IPS-18c (cell line): Measurements from ENCODE around the gene OPHN1.

Experiments
- H3K4me3 ChIP-seq: 2 replicates; pipeline ENCODE4 v1.7.0; 2013; ENCODE audit warnings: low read depth, mild to moderate bottlenecking, low read length, moderate library complexity; ENCODE audit not compliant: insufficient read depth
- H3K9me3 ChIP-seq: one replicate; pipeline ENCODE4 v1.6.1; 2013; ENCODE audit warnings: mild to moderate bottlenecking, low read length, moderate library complexity; ENCODE audit not compliant: control insufficient read depth, insufficient read depth

OPHN1 gene

GRCh38 chrX:68234171-68234910 lies 199.0 kb downstream of the OPHN1 start:
- no peaks in the 10 kb centered on the region for H3K9me3 ChIP-seq
- H3K4me3 ChIP-seq: no peak overlapping the region

DNA sequence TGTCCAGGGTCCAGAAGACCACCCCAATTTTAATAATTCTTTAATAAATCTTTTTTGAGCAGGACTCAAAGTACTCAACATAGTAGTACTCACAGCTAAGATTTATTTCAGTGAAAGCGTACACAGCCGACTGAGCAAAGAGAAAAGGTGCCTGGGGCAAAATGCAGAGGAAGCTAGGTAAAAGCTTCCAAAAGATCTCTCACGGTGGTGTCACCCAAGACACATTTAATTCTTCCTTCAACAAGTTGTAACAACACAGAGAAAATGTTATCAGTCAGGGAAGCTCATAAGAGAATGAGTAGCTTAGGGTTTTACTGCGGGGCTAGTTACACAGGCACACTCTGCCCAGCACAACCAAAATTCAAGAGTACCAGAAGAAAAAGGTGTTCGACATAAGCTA lies 201.1 kb downstream of the OPHN1 start:
- Histone ChIP-seq H3K4me3 (no peak overlapping the region), H3K9me3 (no peaks in the 10 kb centered on the region)

DNA sequence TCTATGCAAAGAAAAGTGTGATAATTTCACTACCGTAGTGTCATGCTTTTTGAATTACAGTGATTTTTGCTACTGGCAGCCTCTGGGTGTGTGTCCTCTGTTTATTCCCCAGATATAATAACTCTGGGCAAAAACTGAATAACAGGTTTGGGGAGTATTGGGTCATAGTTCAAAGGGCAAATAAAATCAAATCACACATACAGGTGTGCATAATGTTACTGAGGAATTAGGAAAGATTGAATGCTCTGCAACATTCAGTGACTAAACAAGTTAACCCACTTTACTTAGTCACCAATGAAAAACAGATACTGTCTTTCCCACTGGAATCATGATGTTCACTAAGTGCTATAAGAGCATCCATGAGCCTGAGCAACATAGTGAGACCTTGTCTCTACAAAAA lies 224.3 kb downstream of the OPHN1 start:
- H3K9me3 ChIP-seq: peaks cover 3% of the 10 kb centered on the region
- H3K4me3 ChIP-seq: no peak overlapping the region

DNA sequence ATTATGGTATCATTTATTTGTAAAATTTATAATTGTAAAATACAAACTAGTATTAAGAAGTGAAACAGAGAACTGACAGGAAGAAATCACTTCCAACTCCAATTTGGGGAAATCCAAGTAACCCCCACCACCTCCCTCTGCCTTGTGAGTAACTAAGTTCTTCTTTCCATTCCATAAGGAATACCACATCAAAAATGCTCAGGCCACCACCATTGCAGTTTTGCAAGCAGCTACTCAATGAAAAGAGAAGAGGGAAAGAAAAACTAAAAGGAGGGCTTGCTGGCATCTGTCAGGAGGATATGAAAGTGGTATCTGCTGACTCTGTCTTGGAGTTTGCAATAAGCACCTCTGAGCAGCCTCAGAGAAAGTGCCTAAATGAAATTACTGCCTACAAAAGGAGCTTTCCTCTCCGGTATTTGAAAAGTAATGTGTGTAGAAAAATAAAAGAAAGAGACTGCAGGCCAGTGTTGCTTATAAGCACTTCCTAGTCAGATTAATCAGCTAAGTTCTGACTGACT lies 228.7 kb downstream of the OPHN1 start:
- H3K4me3 ChIP-seq: no peak overlapping the region
- H3K9me3 ChIP-seq: peaks cover 3% of the 10 kb centered on the region

DNA sequence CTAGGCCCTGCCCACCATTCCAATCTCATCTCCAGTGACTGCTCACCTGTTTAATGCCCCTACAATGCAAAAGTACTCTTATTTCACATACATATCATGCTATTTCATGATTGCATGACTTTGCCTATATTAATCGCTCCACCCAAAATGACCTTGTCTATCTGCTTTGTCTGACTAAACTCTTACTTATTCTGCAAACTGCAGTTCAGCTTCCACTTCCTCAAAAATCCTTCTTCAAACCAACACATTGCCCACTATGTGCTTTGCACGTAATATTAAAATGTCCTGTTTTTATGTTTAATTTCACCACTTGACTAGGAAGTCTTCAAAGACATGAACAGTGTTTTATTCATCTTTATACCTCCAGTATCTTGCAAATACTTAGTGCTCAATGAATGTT lies 229.6 kb downstream of the OPHN1 start:
- Histone ChIP-seq H3K9me3 (peaks cover 3% of the 10 kb centered on the region), H3K4me3 (no peak overlapping the region)

- Histone ChIP-seq H3K9me3 (peaks cover 3% of the 10 kb centered on the region), H3K4me3 (no peak overlapping the region)
These were observed 230.1 kb downstream of the OPHN1 start for GRCh38 chrX:68203211-68203610.

DNA sequence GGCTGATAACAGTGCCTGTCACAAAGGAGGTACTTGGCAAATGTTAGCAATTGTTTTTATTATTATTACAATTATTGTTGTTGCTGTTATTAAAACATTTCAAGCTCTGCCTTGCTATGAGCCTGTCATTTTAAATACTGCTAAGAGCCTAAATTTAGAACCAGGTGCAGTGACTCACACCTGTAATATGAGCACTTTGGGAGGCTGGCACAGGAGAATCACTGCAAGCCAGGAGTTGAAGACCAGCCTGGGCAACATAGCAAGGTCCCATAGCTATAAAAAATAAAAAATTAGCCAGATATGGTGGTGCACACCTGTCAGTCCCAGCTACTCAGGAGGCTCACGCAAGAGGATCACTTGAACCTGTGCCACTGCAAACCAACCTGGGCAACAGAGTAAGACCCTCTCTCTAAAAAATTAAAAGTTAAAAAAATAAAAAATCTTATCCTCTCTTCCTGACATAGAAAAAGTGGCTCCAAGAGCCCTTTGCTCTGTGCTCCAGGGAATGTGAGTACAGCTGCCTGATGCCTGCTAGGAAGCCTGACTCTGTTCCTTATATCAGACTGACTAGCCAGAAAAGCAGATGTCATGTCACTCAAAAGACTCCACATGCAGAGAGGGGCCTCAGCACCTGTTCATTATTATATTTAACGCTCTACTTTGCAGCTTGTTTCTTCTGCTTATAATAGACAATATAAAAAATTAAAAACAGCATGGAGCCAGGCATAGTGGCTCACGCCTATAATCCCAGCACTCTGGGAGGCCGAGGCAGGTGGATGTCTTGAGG lies 234.0 kb downstream of the OPHN1 start:
- no peak overlapping the region for H3K4me3 ChIP-seq
- H3K9me3 ChIP-seq: no peaks in the 10 kb centered on the region

DNA sequence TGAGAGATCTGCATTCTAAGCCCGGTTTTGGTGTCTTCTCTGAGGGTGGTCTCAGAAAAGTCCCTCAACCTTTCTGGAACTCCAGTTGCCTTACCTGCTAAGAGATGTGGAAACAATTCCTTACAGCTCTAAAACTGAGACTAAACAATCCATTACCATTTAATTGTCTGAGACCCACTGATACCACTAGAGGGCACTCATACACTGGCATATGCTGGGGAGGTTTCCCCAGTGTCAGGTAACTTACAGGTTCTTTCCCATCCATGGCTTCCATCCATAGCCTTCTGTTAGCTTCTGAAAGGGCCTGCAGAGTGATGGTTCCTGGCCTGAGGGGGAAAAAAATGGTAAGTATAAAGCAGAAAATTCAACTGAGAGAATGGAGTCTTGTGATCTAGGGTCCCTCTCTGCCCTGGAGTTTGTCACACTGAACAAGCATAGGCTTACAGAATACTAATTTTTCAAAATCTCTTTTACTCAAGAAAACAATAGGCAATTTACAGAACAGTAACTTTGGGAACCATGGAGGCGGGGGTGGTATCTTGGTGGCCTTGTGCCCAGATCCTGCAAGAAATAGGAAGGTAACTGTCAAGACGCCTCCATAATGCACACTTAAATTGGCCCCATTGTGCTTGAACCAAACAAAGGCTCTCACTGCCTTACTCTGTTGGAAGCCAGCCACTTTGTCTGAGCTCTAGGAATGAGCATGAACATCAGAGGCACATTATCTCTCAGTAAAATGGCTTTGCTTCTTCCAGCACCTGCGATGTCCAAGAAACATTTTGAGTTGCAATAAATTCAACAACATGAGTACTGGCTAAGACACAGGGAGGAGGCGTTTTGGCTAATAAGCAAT lies 236.1 kb downstream of the OPHN1 start:
- no peaks in the 10 kb centered on the region for H3K9me3 ChIP-seq

DNA sequence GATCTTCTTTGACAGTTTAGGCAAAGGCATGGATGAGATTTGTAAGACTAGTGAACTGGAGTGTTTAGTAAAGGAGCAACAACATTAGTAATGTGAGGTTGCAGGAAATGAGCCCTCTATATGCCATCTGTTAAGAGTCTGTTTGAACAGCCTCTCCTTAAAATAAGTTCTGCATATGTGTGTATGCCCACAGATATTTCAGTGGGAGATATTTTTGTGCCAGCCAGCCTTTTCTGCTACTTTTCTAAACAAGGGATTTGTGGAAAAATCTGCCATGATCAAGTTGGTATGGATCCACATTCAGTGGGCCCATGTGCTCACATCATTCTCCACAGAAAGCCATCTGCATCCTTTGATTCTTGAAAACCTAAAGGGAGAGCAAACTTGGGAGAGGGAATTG lies 237.7 kb downstream of the OPHN1 start:
- Histone ChIP-seq H3K4me3 (no peak overlapping the region), H3K9me3 (no peaks in the 10 kb centered on the region)

More for the DNA sequence above, 236.1 kb downstream of the OPHN1 start:
- no peak overlapping the region for H3K4me3 ChIP-seq

- Histone ChIP-seq H3K9me3 (no peaks in the 10 kb centered on the region), H3K4me3 (no peak overlapping the region)
These were observed 239.5 kb downstream of the OPHN1 start for GRCh38 chrX:68193786-68194185.

DNA sequence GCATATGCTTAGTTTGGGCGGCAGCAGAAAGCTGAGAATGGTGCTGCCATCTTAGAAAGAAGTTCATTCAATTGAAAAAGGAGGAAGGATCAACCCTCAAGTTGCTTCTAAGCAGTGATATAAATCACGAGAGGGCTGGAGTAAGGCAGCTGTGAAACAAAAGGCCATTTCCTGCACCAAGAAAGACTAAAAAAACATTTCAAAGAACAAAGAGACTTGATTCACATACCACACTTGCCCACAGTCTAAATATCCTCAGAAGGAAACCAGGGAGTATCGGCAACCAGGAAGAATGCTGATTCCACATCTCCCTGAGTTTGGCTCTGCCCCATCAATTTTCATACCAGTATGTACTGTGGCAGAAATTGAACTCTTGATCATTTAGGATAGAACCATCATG lies 240.1 kb downstream of the OPHN1 start:
- no peaks in the 10 kb centered on the region for H3K9me3 ChIP-seq
- H3K4me3 ChIP-seq: no peak overlapping the region

- H3K4me3 ChIP-seq: no peak overlapping the region
These were observed 242.5 kb downstream of the OPHN1 start for GRCh38 chrX:68190799-68191198.

DNA sequence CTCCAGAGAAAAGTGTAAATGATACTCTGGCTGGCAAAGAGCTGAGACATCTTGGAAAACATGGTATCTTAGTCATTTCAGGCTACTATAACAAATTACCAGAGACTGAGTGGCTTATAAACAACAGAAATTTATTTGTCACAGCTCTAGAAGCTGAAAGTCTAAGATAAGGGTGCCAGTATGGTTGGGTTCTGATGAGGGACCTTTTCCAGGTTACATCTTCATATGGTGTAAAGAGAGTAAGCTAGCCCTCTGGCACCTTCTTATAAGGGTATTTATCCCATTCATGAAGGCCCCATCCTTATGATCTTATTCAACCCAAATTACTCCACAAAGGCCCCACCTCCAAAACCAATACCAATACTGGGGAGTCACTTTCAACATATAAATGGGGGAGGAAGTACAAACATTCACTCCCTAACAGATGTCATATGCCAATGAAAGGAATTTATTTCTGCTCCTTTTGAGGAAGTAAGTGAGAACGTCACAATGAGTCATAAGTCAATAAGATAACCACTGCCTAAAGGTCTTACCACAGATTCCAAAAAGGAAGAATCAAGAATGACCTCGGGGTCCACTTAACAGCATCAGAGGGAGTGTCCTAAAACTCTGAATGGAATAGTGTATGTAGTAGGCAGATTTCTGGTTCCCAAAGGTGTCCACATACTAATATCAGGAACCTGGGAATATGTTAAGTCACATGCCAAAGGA lies 246.6 kb downstream of the OPHN1 start:
- H3K4me3 ChIP-seq: no peak overlapping the region
- H3K9me3 ChIP-seq: peaks cover 5% of the 10 kb centered on the region

More at GRCh38 chrX:68190799-68191198, 242.5 kb downstream of the OPHN1 start:
- peaks cover 2% of the 10 kb centered on the region for H3K9me3 ChIP-seq

GRCh38 chrX:68185161-68185560 lies 248.1 kb downstream of the OPHN1 start:
- no peak overlapping the region for H3K4me3 ChIP-seq
- peaks cover 5% of the 10 kb centered on the region for H3K9me3 ChIP-seq

DNA sequence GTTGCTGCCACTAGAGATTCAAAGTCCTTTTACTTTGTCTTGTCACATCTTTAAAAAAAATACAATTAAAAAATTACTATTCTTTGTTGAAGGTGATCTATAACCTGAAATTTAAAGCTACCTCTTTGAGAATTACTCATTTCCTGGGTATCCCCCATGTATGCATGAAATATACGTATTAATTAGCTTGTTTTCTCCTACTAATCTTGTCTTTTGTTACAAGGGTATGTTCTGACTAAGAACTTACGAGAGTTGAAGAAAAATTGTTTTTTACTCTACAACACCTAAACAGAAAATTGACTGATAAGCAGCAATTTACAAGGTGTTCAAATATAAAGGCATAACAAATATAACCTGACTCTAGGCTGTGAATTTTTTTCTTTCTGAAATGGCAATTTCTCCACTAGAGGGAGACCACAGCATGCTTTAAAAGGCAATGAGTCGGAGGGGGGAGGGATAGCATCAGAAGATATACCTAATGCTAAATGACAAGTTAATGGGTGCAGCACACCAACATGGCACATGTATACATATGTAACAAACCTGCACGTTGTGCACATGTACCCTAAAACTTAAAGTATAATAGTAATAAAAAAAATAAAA lies 249.6 kb downstream of the OPHN1 start:
- Histone ChIP-seq H3K9me3 (peaks cover 5% of the 10 kb centered on the region), H3K4me3 (no peak overlapping the region)

DNA sequence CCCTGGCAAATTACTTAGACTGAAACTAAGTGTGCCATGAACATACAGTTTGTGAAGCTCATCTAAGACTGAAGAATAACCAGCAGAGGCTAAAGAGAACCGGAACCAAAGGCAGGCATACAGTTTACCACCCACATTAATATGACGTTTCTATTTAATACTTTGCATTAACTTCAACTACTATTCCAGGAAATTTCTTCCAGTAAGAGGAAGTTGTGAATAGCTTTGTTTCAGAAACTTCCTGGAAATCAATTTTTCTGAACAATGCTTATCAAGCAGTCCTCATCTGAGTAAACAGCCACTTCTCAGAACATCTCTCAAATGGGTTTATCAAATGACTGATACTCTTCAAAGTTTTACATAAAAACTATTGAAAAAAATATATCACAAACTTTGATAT lies 252.7 kb downstream of the OPHN1 start:
- H3K9me3 ChIP-seq: peaks cover 5% of the 10 kb centered on the region
- H3K4me3 ChIP-seq: no peak overlapping the region
